ENCODE data around the gene CNDP1.

DNA sequence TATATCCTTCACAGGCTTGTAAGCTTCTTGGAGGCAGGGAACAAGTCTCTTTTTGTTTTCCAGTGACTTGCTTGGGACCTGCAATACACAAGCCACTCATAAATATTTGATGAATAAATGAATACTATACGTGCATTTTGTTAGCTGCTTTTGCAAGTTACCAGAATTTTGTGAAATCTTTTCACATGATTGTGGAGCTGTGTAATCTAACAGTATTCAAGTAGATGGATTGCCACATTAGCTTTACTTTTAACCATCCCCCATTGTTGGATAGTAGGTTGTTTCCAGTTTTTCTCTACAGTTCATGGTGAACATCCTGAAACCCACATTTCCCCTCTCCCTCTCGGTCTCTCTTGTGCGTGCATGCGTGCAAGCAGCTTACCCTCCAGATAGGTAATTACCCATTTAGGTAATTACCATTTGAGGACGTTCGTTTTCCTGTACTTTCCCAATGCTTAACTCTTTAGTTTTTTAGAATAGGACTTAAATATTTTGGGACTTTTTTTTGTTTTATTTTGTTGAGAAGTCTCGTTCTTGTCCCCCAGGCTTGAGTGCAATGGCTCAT, 75.8 kb downstream of the CNDP1 start:
- TF ChIP-seq GATA3 (IDR thresholded peaks at IDR 0.05; ENCODE audit: low read depth, low read length) = no peak
- TF ChIP-seq GATA2 (IDR thresholded peaks at IDR 0.05; ENCODE audit: low read depth, low read length) = no peak

Data from SH-SY5Y (cell line).